Mesodermal cell (in vitro differentiated cells): ENCODE results near the gene DNAJC9. TPM values are rescaled to one million over a fixed set of nuclear protein-coding genes. Genes with fewer than 3 reads are reported as not detected.

Source experiments
- H3K27ac ChIP-seq: 2 replicates; pipeline ENCODE4 v1.7.0; 2013; ENCODE audit warnings: mild to moderate bottlenecking, low read depth, low read length, moderate library complexity; ENCODE audit not compliant: severe bottlenecking
- H3K36me3 ChIP-seq: 2 replicates; pipeline ENCODE4 v1.7.1; 2013; ENCODE audit warnings: mild to moderate bottlenecking, low read length, moderate library complexity; ENCODE audit not compliant: control insufficient read depth, insufficient read depth
- H3K4me1 ChIP-seq: one replicate; pipeline ENCODE4 v1.7.1; 2013; ENCODE audit warnings: mild to moderate bottlenecking, low read length; ENCODE audit not compliant: insufficient read depth, control insufficient read depth, poor library complexity, severe bottlenecking
- H3K4me3 ChIP-seq: 2 replicates; pipeline ENCODE4 v1.7.0; 2013; ENCODE audit warnings: low read length, control low read depth, mild to moderate bottlenecking; ENCODE audit not compliant: insufficient read depth, poor library complexity, severe bottlenecking; ENCODE audit errors: extremely low read depth
- H3K9me3 ChIP-seq: 2 replicates; pipeline ENCODE4 v1.7.1; 2013; ENCODE audit warnings: mild to moderate bottlenecking, low read length, moderate library complexity; ENCODE audit not compliant: control insufficient read depth
- WGBS, 2 experiments: methylation state at CpG; one replicate each; pipeline ENCODE4 v1.1.5; 2013; ENCODE audit warnings: missing lambda C conversion rate in 2 of 2; ENCODE audit not compliant: insufficient coverage in 2 of 2; 5-methylcytosine and 5-hydroxymethylcytosine counted together
- polyA plus RNA-seq, 2 experiments: library from polyadenylated mRNA; stranded (reverse); fragments of 50-300 nt; gene quantifications; one replicate each; pipeline ENCODE4 v1.2.3, GENCODE V29; 2013

The DNAJC9 gene, protein sequence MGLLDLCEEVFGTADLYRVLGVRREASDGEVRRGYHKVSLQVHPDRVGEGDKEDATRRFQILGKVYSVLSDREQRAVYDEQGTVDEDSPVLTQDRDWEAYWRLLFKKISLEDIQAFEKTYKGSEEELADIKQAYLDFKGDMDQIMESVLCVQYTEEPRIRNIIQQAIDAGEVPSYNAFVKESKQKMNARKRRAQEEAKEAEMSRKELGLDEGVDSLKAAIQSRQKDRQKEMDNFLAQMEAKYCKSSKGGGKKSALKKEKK
- polyA plus RNA-seq (2013, experiment 1 of 2) = 23.7 TPM
- polyA plus RNA-seq (2013, experiment 2 of 2) = 26.8 TPM

- H3K4me1 ChIP-seq = peaks cover 17% of the 10 kb centered on the region
- H3K4me3 ChIP-seq = peak within 1 kb of the TSS; percentile 76
- H3K27ac ChIP-seq = peak within 1 kb of the TSS; percentile 94
- H3K9me3 ChIP-seq = no peaks in the 10 kb centered on the region
- H3K36me3 ChIP-seq = peaks cover 69% of the 10 kb centered on the region
- WGBS, 2 experiments = 0% methylated on average over 61 to 69 of the region's 78 CpGs
Observed at GRCh38 chr10:73246646-73247508, at the start of gene DNAJC9. Gene DNAJC9 (minus strand): TSS chr10:73247255. CDS start chr10:73247189, 66 bp downstream.

DNA sequence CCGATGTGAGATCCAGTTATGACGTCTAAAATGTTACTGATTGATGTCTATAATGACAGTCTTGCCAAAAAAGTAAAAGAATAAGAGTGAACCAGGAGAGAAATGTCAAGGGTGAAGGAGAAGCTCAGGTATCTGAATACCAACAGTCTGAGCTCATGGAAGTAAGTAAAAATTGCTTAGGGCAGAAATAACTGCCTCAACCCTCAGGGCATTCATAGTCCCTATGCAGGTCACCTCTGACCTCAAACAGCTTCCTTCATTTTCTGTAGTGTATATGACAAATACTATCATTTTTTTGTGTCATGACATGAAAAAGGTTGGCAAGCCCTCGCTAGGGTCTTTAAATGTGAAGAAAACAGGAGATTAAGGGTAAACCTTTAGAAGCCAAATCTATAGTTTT lies 46.4 kb upstream of the DNAJC9 start:
- Histone ChIP-seq H3K4me3 (no peak overlapping the region), H3K36me3 (no peaks in the 10 kb centered on the region), H3K27ac (no peak overlapping the region), H3K4me1 (no peaks in the 10 kb centered on the region), H3K9me3 (no peaks in the 10 kb centered on the region)
- 85 to 90% methylated on average over 2 of the region's 3 CpGs for WGBS, 2 experiments

DNA sequence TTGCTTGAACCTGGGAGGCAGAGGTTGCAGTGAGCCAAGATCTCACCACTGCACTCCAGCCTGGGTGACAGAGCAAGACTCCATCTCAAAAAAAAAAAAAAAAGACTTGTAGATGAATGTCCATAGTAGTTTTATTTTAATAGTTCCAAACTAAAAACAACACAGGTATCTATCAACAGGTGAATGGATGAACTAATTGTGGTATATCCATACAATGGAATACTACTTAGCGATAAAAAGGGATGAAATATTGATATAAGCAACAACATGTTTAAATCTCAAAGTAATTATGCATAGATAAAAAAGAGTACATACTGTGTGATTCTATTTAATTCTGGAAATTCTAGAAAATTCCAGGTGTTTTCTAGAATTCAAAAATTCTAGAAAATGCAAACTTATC lies 42.9 kb upstream of the DNAJC9 start:
- Histone ChIP-seq H3K9me3 (no peaks in the 10 kb centered on the region), H3K36me3 (no peaks in the 10 kb centered on the region), H3K4me3 (no peak overlapping the region), H3K27ac (no peak overlapping the region), H3K4me1 (no peaks in the 10 kb centered on the region)
- no CpG with 5 or more reads among the region's 1 CpG for WGBS, 2 experiments

DNA sequence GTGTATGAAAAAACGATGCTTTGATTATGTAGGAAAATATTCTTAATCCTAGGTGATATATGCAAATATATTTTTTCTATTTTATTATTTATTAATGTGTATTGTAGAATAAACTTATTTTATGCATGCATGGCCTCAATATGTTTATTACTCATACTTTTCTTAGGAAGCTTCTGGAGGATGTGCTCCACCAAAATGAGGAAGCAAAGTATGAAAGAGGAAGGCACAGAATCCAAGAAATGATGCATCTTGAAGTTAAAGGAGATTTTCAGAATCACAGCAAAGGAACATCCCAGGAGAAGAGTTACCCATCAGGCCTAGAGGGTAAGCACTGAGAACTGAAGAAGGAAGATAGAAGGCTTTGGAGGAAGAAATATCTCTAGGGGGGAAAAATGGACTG lies 40.4 kb upstream of the DNAJC9 start:
- no CpG with 5 or more reads among the region's 1 CpG for WGBS, 2 experiments
- Histone ChIP-seq H3K4me3 (no peak overlapping the region), H3K27ac (no peak overlapping the region), H3K9me3 (no peaks in the 10 kb centered on the region), H3K36me3 (no peaks in the 10 kb centered on the region), H3K4me1 (no peaks in the 10 kb centered on the region)

DNA sequence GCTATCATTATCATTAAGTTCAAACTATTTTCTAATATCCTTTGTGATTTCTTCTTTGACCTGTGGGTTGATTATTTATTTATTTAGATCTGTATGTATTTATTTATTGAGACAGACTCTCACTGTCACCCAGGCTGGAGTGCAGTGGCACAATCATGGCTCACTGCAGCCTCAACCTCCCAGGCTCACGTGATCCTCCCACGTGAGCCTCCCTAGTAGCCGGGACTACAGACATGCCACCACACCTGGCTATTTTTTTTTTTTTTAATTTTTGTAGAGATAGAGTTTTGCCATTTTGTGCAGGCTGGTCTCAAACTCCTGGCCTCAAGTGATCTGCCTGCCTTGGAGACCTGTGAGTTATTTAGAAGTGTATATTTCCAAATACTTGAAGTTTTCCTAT lies 34.0 kb upstream of the DNAJC9 start:
- no peaks in the 10 kb centered on the region for H3K4me1 ChIP-seq
- H3K27ac ChIP-seq = no peak overlapping the region
- H3K4me3 ChIP-seq = no peak overlapping the region
- no CpG with 5 or more reads among the region's 3 CpGs for WGBS, 2 experiments
- H3K9me3 ChIP-seq = no peaks in the 10 kb centered on the region
- no peaks in the 10 kb centered on the region for H3K36me3 ChIP-seq

GRCh38 chr10:73264423-73264822 lies 17.4 kb upstream of the DNAJC9 start:
- no peaks in the 10 kb centered on the region for H3K36me3 ChIP-seq
- WGBS, 2 experiments = no CpG with 5 or more reads among the region's 2 CpGs
- peaks cover 6% of the 10 kb centered on the region for H3K9me3 ChIP-seq
- no peak overlapping the region for H3K27ac ChIP-seq
- no peaks in the 10 kb centered on the region for H3K4me1 ChIP-seq
- H3K4me3 ChIP-seq = no peak overlapping the region

DNA sequence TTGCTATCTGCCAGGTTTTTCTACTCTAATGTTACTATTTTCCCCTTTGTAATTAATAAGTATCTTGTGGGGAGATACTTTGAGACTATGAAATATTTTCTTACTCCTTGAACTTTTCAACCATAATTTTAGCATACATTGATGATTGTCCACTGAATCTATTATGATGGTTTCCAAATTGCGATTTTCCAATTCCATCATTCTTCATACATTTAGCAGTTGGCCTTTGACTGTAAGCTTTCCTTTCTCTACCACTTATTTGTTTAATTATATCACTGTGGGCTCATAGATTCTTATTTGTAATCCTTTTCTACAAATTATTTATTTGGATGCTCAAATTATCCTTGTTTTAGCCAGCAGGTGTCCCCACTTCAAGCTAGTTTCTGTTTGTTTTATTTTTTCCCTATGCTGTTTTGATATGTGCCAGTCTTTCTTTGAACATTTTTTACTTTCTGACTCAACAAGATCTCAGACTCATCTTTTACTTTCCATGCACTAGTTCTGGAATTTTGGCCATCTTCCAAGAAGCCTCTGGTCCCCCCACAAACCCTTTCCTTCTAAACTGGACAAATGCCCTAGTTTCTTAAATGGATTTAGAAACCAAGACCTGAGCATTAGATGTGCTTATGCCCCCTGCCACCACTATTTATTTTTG lies 16.8 kb upstream of the DNAJC9 start:
- Histone ChIP-seq H3K36me3 (no peaks in the 10 kb centered on the region), H3K4me3 (no peak overlapping the region), H3K4me1 (no peaks in the 10 kb centered on the region), H3K27ac (no peak overlapping the region), H3K9me3 (peaks cover 7% of the 10 kb centered on the region)
- WGBS, 2 experiments = no CpG with 5 or more reads among the region's 1 CpG

DNA sequence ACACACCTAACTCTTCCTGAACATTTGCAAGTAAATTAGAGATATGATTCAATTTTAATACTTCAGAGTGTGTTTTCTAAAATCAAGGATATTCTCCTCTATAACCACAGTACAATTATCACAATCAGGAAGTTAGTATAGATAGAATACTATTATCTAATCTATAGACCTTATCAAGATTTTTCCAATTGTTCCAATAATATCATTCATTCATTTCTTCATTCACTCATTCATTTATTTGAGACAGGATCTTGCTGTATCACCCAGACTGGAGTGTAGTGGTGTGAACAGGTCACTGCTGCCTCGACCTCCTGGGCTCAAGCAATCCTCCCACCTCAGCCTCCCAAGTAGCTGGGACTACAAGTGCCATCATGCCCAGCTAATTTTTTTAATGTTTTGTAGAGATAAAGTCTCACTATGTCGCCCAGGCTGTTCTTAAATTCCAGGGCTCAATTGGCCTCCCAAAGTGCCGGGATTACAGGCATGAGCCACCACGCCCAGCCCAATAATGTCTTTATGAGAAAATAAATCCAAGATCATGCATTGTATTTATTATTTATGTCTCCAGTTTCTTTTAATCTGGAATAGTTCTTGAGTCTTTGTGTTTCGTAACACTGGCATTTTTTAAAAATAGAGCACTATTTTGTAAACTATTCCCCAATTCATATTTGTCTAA lies 16.0 kb upstream of the DNAJC9 start:
- Histone ChIP-seq H3K9me3 (peaks cover 11% of the 10 kb centered on the region), H3K27ac (no peak overlapping the region), H3K36me3 (no peaks in the 10 kb centered on the region), H3K4me1 (no peaks in the 10 kb centered on the region), H3K4me3 (no peak overlapping the region)
- WGBS, 2 experiments = 84 to 100% methylated on average over 1 to 3 of the region's 5 CpGs

DNA sequence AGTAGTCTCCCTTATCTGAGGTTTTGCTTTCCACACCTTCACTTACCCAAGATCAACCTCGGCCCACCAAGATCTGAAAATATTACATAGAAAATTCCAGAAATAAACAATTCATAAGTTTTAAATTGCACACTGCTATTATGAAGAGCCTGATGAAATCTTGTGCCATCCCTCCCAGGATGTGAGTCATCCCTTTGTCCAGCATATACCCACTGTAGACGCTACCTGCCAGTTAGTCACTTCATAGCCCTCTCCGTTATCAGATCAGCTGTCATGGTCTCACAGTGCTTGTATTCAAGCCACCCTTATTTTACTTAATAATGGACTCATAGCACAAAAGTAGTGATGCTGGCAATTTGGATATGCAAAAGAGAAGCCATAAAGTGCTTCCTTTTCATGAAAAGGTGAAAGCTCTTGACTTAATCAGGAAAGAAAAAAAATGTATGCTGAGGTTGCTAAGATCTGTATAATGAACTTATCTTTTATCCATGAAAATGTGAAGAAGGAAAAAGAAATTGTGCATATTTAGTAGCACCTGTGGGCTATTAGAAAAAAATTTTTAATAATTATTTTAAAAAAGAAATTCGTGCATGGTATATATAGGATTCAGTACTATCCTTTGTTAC lies 15.2 kb upstream of the DNAJC9 start:
- Histone ChIP-seq H3K9me3 (peaks cover 11% of the 10 kb centered on the region), H3K27ac (no peak overlapping the region), H3K4me1 (no peaks in the 10 kb centered on the region), H3K36me3 (no peaks in the 10 kb centered on the region), H3K4me3 (no peak overlapping the region)
- 78 to 100% methylated on average over 1 to 3 of the region's 4 CpGs for WGBS, 2 experiments

DNA sequence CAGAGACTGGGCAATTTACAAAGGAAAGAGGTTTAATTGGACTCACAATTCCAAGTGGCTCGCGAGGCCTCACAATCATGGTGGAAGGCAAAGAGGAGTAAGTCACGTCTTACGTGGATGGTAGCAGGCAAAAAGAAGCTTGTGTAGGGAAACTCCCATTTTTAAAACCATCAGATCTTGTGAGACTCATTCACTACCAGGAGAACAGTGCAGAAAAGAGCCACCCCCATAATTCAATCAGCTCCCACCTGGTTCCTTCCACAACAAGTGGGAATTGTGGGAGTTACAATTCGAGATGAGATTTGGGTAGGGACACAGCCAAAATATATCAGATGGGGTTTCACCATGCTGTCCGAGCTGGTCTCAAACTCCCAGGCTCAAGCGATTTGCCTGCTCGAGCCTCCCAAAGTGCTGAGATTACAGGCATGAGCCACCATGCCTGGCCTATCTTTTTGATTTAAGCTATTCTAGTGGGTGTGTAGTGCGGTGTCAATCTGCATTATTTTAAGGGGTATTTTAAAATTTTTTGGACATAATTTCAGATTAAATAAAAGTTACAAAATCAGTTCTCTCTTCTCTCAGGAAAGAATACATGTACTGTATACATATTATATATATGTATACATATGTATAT lies 14.4 kb upstream of the DNAJC9 start:
- no peak overlapping the region for H3K4me3 ChIP-seq
- H3K9me3 ChIP-seq = peaks cover 11% of the 10 kb centered on the region
- WGBS, 2 experiments = 92 to 97% methylated on average over 7 to 8 of the region's 9 CpGs
- H3K36me3 ChIP-seq = no peaks in the 10 kb centered on the region
- H3K27ac ChIP-seq = no peak overlapping the region
- no peaks in the 10 kb centered on the region for H3K4me1 ChIP-seq
